RWPE2 (cell line): ENCODE measurements around the gene NPM1.
A peak's percentile ranks its signal among the peaks of the same experiment; 100 is the strongest.

Source experiments
- ATAC-seq: fragments of 200-7000 bp; cut with Tn5 transposase; 3 replicates; pipeline ENCODE4 v1.9.1; 2021; ENCODE audit warnings: low read depth
- DNase-seq: peaks from one replicate; pipeline ENCODE4 v3.0.0-alpha.2; 2020; ENCODE audit warnings: low spot score
- H3K27ac ChIP-seq: fragments of 450-650 bp; 2 replicates; pipeline ENCODE4 v1.5.1; 2017; ENCODE audit warnings: mild to moderate bottlenecking; ENCODE audit not compliant: poor library complexity, severe bottlenecking
- H3K27me3 ChIP-seq: fragments of 250-450 bp; sonication (Bioruptor Pico); 2 replicates; pipeline ENCODE4 v1.5.1; 2021; ENCODE audit warnings: mild to moderate bottlenecking, moderate library complexity; ENCODE audit not compliant: insufficient read depth, poor library complexity, severe bottlenecking
- H3K36me3 ChIP-seq: fragments of 250-450 bp; sonication (Bioruptor Pico); 2 replicates; pipeline ENCODE4 v1.5.1; 2020; ENCODE audit warnings: low read depth, mild to moderate bottlenecking, moderate library complexity
- H3K4me1 ChIP-seq: fragments of 250-450 bp; sonication (Bioruptor Pico); 2 replicates; pipeline ENCODE4 v1.5.1; 2021; ENCODE audit warnings: mild to moderate bottlenecking, moderate library complexity; ENCODE audit not compliant: insufficient read depth, poor library complexity, severe bottlenecking
- H3K4me3 ChIP-seq: fragments of 250-450 bp; sonication (Bioruptor Pico); 2 replicates; pipeline ENCODE4 v1.5.1; 2021; ENCODE audit warnings: mild to moderate bottlenecking, moderate library complexity; ENCODE audit not compliant: severe bottlenecking
- H3K9me3 ChIP-seq: fragments of 250-450 bp; sonication (Bioruptor Pico); 2 replicates; pipeline ENCODE4 v1.5.1; 2021; ENCODE audit warnings: mild to moderate bottlenecking, moderate library complexity; ENCODE audit not compliant: severe bottlenecking
- TF ChIP-seq, protein P1 (sequence below): fragments of 450-650 bp; IDR thresholded peaks from one replicate; pipeline ENCODE4 v1.5.1; 2017; ENCODE audit warnings: mild to moderate bottlenecking, moderate library complexity; ENCODE audit not compliant: poor library complexity, severe bottlenecking

Gene NPM1

DNA sequence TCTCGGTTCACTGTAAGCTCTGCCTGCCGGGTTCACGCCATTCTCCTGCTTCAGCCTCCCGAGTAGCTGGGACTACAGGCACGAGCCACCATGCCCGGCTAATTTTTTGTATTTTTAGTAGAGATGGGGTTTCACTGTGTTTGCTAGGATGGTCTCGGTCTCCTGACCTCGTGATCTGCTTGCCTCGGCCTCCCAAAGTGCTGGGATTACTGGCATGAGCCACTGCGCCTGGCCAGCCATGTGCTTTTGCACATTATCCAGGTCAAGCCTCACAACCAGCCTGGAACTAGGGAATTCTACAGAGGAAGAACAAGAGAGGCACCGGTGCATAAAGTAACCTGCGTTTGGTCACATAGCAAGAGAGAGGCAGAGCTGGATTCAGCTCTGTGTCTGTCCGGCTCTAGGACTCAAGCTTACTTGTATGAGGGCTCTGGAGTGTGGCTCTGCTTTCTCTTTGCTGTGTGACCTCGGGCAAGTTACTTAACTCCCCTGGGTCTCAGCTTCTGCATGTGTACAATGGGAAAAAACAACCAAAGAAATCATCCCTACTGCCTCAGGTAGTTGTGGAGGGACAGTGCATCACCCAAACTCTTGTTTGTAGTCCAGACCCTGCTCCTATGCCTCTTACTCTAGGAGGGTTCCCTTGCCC lies 38.1 kb downstream of the NPM1 start:
- Histone ChIP-seq H3K27ac (no peak overlapping the region), H3K4me3 (no peak overlapping the region), H3K27me3 (peaks cover 5% of the 10 kb centered on the region), H3K4me1 (no peaks in the 10 kb centered on the region), H3K36me3 (no peaks in the 10 kb centered on the region), H3K9me3 (no peaks in the 10 kb centered on the region)
- ATAC-seq (no peak), DNase-seq (peak; percentile 21)
- TF ChIP-seq, protein P1, sequence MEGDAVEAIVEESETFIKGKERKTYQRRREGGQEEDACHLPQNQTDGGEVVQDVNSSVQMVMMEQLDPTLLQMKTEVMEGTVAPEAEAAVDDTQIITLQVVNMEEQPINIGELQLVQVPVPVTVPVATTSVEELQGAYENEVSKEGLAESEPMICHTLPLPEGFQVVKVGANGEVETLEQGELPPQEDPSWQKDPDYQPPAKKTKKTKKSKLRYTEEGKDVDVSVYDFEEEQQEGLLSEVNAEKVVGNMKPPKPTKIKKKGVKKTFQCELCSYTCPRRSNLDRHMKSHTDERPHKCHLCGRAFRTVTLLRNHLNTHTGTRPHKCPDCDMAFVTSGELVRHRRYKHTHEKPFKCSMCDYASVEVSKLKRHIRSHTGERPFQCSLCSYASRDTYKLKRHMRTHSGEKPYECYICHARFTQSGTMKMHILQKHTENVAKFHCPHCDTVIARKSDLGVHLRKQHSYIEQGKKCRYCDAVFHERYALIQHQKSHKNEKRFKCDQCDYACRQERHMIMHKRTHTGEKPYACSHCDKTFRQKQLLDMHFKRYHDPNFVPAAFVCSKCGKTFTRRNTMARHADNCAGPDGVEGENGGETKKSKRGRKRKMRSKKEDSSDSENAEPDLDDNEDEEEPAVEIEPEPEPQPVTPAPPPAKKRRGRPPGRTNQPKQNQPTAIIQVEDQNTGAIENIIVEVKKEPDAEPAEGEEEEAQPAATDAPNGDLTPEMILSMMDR = no peak

DNA sequence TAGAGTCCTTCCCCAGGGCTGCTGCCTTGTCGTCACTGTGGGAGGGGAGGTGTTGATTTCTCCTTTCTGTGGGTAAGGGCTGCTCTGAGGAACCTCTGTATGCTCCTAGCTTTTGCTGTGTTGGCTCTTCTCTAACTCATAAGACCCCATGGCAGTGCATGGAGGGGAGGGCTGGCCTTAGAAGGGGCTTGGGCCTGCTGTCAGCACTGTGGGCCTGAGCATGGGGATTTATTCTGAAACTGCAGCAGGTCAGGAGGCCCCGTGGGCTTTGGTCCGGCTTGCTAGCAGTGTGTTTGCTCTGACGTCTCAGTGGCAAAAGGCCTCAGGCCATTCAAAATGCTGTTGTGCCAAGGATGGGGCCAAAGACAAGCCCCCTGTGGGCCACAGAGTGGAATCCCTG lies 38.6 kb downstream of the NPM1 start:
- ATAC-seq = no peak
- Histone ChIP-seq H3K9me3 (no peaks in the 10 kb centered on the region), H3K4me3 (no peak overlapping the region), H3K27ac (no peak overlapping the region), H3K27me3 (no peaks in the 10 kb centered on the region), H3K36me3 (no peaks in the 10 kb centered on the region), H3K4me1 (no peaks in the 10 kb centered on the region)
- no peak for DNase-seq
- TF ChIP-seq, protein P1 = no peak

DNA sequence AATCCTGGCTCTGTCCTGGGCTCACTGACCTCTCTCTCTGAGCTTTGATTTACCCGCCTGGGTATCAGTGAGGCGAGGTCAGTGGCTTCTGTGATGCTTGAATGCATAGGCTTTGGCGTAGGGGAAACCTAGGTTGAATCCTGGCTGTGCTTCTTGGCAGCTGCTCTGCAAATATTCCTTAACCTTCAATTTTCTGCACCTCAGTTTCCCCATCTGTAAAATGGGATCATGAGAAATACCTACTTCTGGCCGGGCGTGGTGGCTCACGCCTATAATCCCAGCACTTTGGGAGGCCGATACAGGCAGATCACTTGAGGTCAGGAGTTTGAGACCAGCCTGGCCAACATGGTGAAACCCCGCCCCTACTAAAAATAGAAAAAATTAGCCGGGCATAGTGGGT lies 39.0 kb downstream of the NPM1 start:
- Histone ChIP-seq H3K27ac (no peak overlapping the region), H3K27me3 (no peaks in the 10 kb centered on the region), H3K4me1 (no peaks in the 10 kb centered on the region), H3K9me3 (no peaks in the 10 kb centered on the region), H3K4me3 (no peak overlapping the region), H3K36me3 (no peaks in the 10 kb centered on the region)
- TF ChIP-seq, protein P1 = no peak
- DNase-seq (no peak), ATAC-seq (no peak)

DNA sequence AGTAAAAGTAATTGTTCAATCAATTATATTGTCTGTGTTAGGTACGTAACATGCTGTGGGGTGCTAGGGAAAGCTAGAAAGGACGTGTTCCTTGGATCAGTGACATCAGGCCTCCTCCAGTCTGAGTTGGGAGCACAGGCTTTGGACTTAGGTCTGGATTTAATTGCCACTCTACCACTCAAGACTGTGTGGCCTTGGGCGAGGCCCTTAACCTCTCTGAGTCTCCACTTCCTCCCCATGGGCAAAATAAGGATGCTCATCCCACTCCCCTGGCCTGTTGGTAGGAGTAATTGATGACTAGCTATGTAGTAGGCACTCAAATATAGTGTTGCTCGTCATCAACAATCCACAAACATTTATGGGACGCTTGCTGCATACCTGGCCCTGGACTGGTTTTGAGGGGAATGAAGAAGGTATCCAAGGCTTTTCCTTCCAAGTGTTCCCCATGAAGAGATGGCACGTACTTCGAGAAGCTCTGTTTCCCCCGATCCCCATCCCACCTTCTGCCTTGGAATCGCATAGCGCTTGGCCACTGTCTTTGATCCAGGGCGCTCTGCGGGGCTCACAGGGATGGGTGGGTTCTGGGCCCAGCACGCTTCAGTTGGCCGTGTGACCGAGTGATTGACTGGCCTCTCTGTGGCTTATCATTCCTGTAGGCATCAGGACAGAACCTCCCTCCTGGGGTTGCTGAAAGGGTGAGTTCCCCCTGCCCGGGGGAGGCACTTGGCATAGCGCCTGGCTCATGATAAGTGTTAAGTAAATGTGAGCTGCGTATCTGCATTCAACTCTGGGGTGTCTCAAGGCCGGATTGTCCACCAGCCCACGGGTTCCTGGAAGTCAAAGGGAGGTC lies 39.9 kb downstream of the NPM1 start:
- DNase-seq (peak; percentile 51), ATAC-seq (no peak)
- Histone ChIP-seq H3K4me3 (no peak overlapping the region), H3K27ac (no peak overlapping the region), H3K9me3 (no peaks in the 10 kb centered on the region), H3K4me1 (no peaks in the 10 kb centered on the region), H3K36me3 (no peaks in the 10 kb centered on the region), H3K27me3 (no peaks in the 10 kb centered on the region)
- TF ChIP-seq, protein P1 = no peak
